Esophagus muscularis mucosa (tissue), 4 donors: Measurements from ENCODE around the gene SPTLC3. TPM values are rescaled to one million over a fixed set of nuclear protein-coding genes. Genes with fewer than 3 reads are reported as not detected.

ENCODE experiments used
- DNase-seq: peaks from one replicate; pipeline ENCODE4 v3.0.0-alpha.2; 2017; ENCODE audit errors: extremely low spot score
- H3K27ac ChIP-seq, 4 donors: fragments of 200-600 bp; sonication (generic); replicated peaks in 1 of 4; 1 replicate in 3 of 4; 2 replicates in 1 of 4; pipeline ENCODE4 v1.5.1; 2016 to 2019; ENCODE audit warnings: mild to moderate bottlenecking in 1 of 4
- H3K27me3 ChIP-seq, 4 donors: fragments of 200-600 bp; sonication (generic); one replicate each; pipeline versions ENCODE4 v1.5.1 to v1.6.0; 2016 to 2019
- H3K36me3 ChIP-seq, 4 donors: fragments of 200-600 bp; sonication (generic); one replicate each; pipeline ENCODE4 v1.5.1; 2016 to 2019
- H3K4me1 ChIP-seq, 4 donors: fragments of 200-600 bp; sonication (generic); one replicate each; pipeline ENCODE4 v1.5.1; 2016 to 2019
- H3K4me3 ChIP-seq, 4 donors: fragments of 200-600 bp; sonication (generic); 1 replicate in 2 of 4; 2 replicates in 2 of 4; pipeline ENCODE4 v1.5.1; 2016 to 2019; ENCODE audit warnings: mild to moderate bottlenecking in 4 of 4, moderate library complexity in 1 of 4
- H3K9me3 ChIP-seq, 4 donors: fragments of 200-600 bp; sonication (generic); 1 replicate in 3 of 4; 2 replicates in 1 of 4; pipeline ENCODE4 v1.5.1; 2016 to 2019
- EP300 ChIP-seq: sonication (generic); formaldehyde crosslinking; IDR thresholded peaks from one replicate; pipeline ENCODE4 v1.6.1; 2017; ENCODE audit warnings: antibody characterized with exemption
- POLR2A ChIP-seq: fragments of 450-650 bp; IDR thresholded peaks from one replicate; pipeline ENCODE4 v1.6.1; 2017; ENCODE audit warnings: antibody characterized with exemption, moderate library complexity, mild to moderate bottlenecking, low read depth
- POLR2AphosphoS5 ChIP-seq, 2 donors: sonication (generic); formaldehyde crosslinking; IDR thresholded peaks; one replicate each; pipeline ENCODE4 v1.6.1; 2017; ENCODE audit warnings: antibody characterized with exemption in 2 of 2
- WGBS: methylation state at CpG from one replicate; pipeline ENCODE4 v1.1.5; 2018; 5-methylcytosine and 5-hydroxymethylcytosine counted together
- intact Hi-C: fragments of 100-400 bp; cut with DNase I; formaldehyde crosslinking; loops from one replicate; pipeline ENCODE4 v1.15.1; 2023
- total RNA-seq, 4 donors: library from RNA; depleted of rRNA; stranded (reverse); fragments of >200 nt; gene quantifications; one replicate each; pipeline versions ENCODE4 v1.1.0 to v1.2.1, GENCODE V29; 2016
- TF ChIP-seq, protein P1 (sequence below), 3 experiments: fragments of 200-600 bp in 2 of 3; fragments of 450-650 bp in 1 of 3; sonication (generic) in 2 of 3; IDR thresholded peaks; one replicate each; pipeline ENCODE4 v1.5.1; 2017 to 2019; ENCODE audit warnings: antibody characterized with exemption in 3 of 3, mild to moderate bottlenecking in 2 of 3, moderate library complexity in 1 of 3

SPTLC3 gene
- total RNA-seq, 4 donors from 2014 or later = 2.8 to 12.5 (median 3.9) TPM

DNA sequence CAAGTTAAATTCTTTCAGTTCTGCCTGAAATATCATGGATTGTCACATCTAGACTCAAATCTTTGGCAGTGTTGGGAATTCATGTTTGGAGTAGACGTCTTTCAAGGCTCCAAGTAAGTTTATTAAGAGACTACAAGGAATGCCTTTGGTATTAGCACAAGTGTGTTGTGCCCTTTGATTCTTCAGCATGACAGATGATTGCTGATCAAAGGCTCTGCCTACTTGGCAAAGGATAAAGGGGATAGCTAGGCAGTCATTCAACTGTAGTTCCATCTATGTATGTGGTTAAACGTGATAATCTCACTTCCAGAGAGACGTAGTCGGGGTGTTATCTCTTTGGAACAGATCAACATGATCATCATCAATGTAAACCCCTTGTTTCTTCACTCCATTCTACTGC lies 86.2 kb downstream of the SPTLC3 start:
- intact Hi-C loops = no loop called here
- Histone ChIP-seq H3K4me3 (no peak overlapping the region), H3K36me3 (peaks cover 0 to 20% (median 3%) of the 10 kb centered on the region in 4 donors), H3K4me1 (no peaks in the 10 kb centered on the region), H3K27me3 (no peaks in the 10 kb centered on the region), H3K27ac (no peak overlapping the region), H3K9me3 (no peaks in the 10 kb centered on the region)
- 69% methylated on average over 4 of the region's 4 CpGs for WGBS
- DNase-seq = no peak
- TF ChIP-seq POLR2AphosphoS5 (IDR thresholded peaks at IDR 0.05) (no peak), POLR2A (no peak), EP300 (no peak)
- TF ChIP-seq, protein P1, sequence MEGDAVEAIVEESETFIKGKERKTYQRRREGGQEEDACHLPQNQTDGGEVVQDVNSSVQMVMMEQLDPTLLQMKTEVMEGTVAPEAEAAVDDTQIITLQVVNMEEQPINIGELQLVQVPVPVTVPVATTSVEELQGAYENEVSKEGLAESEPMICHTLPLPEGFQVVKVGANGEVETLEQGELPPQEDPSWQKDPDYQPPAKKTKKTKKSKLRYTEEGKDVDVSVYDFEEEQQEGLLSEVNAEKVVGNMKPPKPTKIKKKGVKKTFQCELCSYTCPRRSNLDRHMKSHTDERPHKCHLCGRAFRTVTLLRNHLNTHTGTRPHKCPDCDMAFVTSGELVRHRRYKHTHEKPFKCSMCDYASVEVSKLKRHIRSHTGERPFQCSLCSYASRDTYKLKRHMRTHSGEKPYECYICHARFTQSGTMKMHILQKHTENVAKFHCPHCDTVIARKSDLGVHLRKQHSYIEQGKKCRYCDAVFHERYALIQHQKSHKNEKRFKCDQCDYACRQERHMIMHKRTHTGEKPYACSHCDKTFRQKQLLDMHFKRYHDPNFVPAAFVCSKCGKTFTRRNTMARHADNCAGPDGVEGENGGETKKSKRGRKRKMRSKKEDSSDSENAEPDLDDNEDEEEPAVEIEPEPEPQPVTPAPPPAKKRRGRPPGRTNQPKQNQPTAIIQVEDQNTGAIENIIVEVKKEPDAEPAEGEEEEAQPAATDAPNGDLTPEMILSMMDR (IDR thresholded peaks at IDR 0.05) = no peak

DNA sequence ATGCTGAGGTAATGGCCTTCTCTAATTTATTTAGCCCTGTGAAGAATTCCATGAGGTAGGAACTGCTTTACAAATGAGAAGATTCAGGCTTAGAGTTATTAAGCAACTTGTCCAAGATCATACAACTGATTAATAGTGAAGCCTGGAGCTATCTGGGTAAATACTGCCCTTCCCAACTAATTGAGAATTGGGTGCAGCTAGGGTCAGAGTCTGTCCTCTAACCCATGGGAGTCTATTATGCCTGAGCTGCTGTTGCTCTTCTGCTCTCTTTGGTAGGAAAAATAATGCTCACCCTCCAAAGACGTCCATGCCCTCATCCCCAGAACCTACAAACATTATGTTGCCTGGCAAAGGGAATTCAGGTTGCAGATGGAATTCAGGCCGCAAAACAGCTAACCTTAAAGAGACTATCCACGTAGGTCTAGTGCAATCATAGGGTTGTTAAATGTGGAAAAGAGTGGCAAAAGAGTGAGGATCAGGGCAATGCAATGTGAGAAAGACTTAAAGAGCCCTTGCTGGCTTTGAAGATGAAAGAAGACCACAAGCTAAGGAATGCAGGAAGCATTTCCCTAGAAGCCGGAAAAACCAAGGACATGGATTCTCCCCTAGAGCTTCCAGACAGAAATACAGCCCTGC lies 90.1 kb downstream of the SPTLC3 start:
- TF ChIP-seq, protein P1 (IDR thresholded peaks at IDR 0.05) = no peak
- TF ChIP-seq POLR2AphosphoS5 (IDR thresholded peaks at IDR 0.05) = no peak
- no peak for TF ChIP-seq POLR2A
- no peak for TF ChIP-seq EP300
- 91% methylated on average over 4 of the region's 4 CpGs for WGBS
- Histone ChIP-seq H3K36me3 (peaks cover 0 to 16% (median 3%) of the 10 kb centered on the region in 4 donors), H3K27me3 (no peaks in the 10 kb centered on the region), H3K4me1 (no peaks in the 10 kb centered on the region), H3K4me3 (no peak overlapping the region), H3K9me3 (no peaks in the 10 kb centered on the region), H3K27ac (no peak overlapping the region)
- intact Hi-C loops = no loop called here
- no peak for DNase-seq

GRCh38 chr20:13099676-13100075 lies 90.9 kb downstream of the SPTLC3 start:
- no peaks in the 10 kb centered on the region for H3K9me3 ChIP-seq
- no peaks in the 10 kb centered on the region for H3K4me1 ChIP-seq
- H3K4me3 ChIP-seq = no peak overlapping the region
- H3K36me3 ChIP-seq = peaks cover 0 to 7% (median under 1%) of the 10 kb centered on the region in 4 donors
- H3K27ac ChIP-seq = no peak overlapping the region
- no peak for DNase-seq
- H3K27me3 ChIP-seq = no peaks in the 10 kb centered on the region
- intact Hi-C loops = no loop called here
- TF ChIP-seq POLR2AphosphoS5 (IDR thresholded peaks at IDR 0.05) (no peak), EP300 (no peak), POLR2A (no peak)
- TF ChIP-seq, protein P1 (IDR thresholded peaks at IDR 0.05) = no peak

- TF ChIP-seq POLR2A = no peak
- H3K27me3 ChIP-seq = no peaks in the 10 kb centered on the region
- 100% methylated on average over 1 of the region's 2 CpGs for WGBS
Measured at GRCh38 chr20:13101276-13101675, 92.5 kb downstream of the SPTLC3 start.

DNA sequence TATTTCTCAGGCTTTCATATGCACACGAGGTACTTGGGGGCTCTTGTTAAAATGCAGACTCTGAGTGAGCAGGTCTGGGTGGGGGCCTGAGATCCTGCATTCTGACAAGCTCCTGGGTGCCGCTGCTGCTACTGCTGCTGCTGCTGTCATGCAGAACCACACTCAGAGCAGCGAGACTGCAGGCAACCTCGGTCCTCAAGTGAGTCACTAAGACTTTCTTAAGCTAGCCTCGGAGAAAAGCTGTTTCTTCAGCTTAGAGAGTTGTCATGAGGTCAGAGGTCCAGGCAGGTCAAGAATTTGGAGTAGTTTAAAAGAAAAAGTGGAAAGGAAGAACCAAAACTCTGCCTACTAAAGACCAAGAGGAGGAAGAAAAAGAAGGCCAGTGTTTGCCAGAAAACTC lies 92.9 kb downstream of the SPTLC3 start:
- no peaks in the 10 kb centered on the region for H3K27me3 ChIP-seq
- no peak for TF ChIP-seq EP300
- no peak for TF ChIP-seq POLR2A
- TF ChIP-seq, protein P1 (IDR thresholded peaks at IDR 0.05) = no peak
- no peak for TF ChIP-seq POLR2AphosphoS5 (IDR thresholded peaks at IDR 0.05)
- WGBS = 68% methylated on average over 4 of the region's 5 CpGs
- no peaks in the 10 kb centered on the region for H3K9me3 ChIP-seq
- no peak overlapping the region for H3K4me3 ChIP-seq
- H3K36me3 ChIP-seq = no peaks in the 10 kb centered on the region
- intact Hi-C loops = no loop called here
- no peaks in the 10 kb centered on the region for H3K4me1 ChIP-seq
- peak; percentile 78 for DNase-seq
- no peak overlapping the region for H3K27ac ChIP-seq

More at GRCh38 chr20:13101276-13101675, 92.5 kb downstream of the SPTLC3 start:
- no peaks in the 10 kb centered on the region for H3K4me1 ChIP-seq
- peak; percentile 7 for DNase-seq
- H3K36me3 ChIP-seq = no peaks in the 10 kb centered on the region
- no peaks in the 10 kb centered on the region for H3K9me3 ChIP-seq
- no peak overlapping the region for H3K4me3 ChIP-seq
- H3K27ac ChIP-seq = no peak overlapping the region
- intact Hi-C loops = no loop called here
